Suppressor macrophage treated with lipopolysaccharide for 4 hours (primary cell): ENCODE results near the gene ZNF639.
"Not testable (repeated sequence)": the region's sequence is repeated elsewhere in the genome, so short reads cannot be mapped to it uniquely, and the experiment has no call there.

ENCODE experiments used
- DNase-seq: peaks from one replicate; pipeline ENCODE4 v3.0.0-alpha.2; 2020

The ZNF639 gene, protein sequence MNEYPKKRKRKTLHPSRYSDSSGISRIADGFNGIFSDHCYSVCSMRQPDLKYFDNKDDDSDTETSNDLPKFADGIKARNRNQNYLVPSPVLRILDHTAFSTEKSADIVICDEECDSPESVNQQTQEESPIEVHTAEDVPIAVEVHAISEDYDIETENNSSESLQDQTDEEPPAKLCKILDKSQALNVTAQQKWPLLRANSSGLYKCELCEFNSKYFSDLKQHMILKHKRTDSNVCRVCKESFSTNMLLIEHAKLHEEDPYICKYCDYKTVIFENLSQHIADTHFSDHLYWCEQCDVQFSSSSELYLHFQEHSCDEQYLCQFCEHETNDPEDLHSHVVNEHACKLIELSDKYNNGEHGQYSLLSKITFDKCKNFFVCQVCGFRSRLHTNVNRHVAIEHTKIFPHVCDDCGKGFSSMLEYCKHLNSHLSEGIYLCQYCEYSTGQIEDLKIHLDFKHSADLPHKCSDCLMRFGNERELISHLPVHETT

DNA sequence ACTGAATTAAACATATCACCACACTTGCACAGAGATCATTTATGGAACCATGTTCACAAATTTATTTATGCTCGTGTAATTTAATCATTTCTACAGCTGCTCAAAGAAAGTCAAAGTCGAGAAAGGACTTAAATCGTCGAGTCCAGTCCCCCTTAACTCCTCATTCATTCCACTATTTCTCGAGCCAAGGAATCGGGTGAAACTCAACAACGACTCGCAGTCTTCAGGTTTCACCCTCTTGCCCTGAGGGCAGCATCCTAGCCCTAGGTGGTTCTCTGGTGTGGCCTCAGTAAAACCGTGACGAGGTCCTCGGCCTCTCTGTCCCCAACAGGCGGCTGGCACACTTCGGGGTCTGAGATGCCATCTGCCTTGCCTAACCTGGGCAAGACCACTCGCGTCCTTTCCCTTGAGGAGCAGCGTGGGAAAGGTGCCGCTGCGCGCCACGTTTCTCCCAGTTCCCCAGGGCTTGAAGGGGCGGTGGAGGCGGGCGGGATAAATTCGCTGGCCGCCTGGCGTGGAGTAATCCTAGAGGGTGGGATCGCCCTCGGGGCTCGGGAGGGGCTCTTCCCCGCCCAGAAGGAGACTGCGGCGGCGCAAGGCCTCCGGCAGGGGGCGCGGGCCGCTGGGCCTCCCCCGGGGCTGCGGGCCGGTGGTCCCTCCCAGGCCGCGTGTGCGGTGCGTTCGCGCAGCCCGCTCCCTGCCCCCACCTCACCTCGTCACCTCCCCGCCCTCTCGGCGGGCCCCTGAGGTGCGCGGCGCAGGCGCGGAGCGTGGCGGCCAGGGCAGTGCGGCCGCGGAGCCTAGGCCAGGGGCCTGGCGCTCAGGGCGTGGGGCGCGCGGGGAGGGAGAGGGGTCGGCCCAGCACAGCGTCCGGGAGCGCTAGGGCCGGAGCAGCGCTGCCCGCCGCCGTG lies at the start of gene ZNF639:
ZNF639 (plus strand) TSS at position 746 of the 911 bp plus-strand sequence. CDS start 5,263 bp downstream, outside the sequence.
- peak; percentile 89 for DNase-seq

DNA sequence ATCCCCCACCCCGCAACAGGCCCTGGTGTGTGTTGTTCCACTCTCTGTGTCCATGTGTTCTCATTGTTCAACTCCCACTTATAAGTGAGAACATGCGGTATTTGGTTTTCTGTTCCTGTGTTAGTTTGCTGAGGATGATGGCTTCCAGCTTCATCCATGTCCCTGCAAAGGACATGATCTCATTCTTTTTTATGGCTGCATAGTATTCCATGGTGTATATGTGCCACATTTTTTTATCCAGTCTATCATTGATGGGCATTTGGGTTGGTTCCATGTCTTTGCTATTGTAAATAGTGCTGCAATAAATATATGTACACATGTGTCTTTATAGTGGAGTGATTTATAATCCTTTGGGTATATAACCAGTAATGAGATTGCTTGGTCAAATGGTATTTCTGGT lies 48.4 kb upstream of the ZNF639 start:
- DNase-seq: not testable (repeated sequence)

DNA sequence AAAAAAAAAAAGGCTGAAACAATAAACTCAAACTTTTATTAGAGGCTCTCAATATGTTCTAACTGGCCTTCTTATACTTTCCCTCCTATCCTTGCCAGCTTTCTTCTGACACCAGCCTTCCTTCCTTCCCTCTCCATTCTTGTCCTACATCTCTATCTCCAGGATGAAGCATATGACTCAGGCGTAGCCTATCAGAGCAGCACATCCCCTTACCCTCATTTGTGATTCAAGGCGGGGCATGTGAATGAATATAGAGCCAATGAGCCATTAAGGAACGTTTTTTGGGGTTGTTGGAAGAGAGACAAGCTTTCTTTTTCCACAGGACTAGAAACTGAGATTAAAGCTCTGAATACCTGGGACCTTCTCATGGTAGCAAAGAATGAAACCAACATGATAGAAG lies 46.8 kb upstream of the ZNF639 start:
- no peak for DNase-seq

DNA sequence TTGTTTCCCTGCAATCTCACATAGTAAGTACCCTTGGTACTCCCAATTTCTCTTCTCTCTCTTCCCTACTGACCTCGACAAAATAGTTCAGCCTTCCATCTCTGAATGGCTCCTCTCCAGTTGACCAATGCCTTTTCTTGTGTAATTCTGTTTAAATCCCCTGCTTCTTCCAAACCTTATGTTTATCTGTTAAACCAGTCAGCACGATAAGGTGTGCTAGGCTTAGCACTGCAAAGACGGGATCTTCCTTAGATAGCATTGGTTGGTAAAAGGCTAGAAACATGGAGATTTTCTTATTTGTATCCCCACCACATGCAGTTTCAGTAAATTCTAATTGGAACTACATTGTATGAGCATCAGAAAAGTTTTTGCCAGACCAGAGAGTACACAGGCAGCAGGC lies 46.1 kb upstream of the ZNF639 start:
- DNase-seq: no peak

DNA sequence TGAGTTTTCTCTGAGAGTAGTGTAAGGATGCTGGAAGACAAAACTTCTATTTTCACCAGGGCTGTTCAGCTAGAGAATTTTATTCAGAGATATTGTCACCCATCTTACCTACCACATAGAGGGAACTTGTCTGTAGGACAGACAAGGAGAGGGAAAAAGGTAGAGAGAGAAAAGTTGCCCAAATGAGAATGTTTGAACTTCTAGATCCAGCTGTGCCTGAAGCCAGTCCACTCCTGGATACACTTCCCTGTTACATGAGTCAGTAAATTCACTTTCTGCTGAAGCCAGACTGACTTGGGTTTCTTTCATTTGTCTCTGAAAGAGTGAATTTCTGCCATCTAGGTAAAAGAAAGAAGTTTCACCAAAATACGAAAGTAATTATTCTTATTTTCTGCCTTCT lies 44.7 kb upstream of the ZNF639 start:
- no peak for DNase-seq

DNA sequence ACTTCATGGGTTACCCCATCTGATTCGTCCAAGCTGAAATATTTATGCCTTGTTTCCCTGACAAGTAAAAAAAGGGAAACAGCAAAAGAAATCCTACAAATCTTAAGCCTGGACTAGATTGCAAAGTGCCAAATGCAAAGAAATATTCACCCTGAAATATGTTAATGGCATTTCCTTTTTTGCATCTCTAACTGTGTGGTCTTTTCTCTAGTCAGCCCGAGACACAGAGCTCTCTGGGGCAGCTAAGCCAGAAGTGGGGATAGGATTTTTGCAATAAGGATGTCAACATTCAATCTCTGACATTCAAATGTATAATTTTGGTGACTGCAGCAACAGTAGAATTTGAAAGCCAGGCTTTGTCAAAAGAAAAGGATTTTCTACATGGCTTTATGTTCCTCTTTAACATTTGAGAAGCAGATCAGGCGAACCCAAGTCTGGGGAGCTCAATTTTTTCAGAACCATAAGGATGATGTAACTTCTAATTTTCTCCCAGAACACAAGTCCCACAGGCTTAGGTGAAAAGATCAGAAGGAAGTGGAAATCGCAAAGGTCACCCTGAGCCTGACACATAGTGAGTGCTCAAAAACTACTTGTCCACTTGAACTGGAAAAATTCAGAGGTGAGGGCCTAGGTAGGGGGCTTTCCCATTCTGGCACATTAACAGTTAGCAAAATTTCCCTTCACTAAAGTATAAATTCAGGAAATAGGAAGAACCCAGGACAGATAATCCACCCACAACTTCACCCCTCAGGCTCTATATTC lies 43.7 kb upstream of the ZNF639 start:
- DNase-seq: no peak

DNA sequence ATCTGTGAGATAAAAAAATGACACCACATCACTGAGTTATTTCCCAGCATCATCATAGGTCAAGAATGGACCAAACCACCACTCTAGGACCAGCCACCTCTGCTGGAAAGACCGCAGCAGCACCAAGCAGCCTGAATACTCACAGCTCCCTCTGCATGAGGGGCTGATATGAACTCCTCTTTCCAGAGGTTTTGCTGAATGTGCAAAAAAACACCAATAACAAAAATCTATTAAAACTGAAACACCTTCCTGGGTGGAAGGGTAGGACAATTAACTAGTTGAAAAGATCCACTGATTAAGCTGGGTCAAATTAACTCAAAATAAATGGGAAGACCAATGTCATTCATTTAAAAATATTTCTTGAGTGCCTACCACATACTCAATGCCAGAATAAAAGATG lies 43.0 kb upstream of the ZNF639 start:
- no peak for DNase-seq

DNA sequence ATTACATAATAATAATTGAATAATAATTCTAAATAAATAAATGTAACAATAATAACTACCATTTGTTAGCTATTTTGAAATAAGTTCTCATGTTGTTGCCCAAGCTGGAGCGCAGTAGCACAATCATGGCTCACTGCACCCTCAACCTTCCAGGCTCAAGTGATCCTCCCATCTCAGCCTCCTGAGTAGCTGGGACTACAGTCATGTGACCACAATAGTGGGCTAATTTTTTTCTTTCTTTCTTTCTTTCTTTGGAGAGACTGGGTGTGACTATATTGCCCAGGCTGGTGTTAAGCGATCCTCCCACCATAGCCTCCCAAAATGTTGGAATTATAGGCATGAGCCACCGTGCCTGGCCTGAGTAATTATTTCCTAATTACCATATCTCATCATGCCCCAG lies 41.0 kb upstream of the ZNF639 start:
- DNase-seq: no peak

DNA sequence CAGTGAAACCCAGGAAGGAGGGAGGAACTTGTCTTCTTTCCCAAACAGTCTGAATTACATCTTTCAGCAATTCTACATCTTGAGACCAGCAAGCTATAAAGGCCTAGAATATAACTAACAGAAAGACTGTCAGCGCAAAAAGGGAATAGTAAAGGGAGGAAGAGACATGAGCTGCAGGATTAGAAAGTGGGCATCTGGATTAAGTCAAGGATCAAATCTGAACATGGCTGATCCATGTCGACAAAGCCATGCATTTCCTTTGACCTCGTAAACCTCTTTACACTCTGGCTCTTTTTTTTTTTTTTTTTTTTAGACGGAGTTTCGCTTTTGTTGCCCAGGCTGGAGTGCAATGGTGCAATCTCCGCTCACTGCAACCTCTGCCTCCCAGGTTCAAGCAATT lies 36.5 kb upstream of the ZNF639 start:
- no peak for DNase-seq

DNA sequence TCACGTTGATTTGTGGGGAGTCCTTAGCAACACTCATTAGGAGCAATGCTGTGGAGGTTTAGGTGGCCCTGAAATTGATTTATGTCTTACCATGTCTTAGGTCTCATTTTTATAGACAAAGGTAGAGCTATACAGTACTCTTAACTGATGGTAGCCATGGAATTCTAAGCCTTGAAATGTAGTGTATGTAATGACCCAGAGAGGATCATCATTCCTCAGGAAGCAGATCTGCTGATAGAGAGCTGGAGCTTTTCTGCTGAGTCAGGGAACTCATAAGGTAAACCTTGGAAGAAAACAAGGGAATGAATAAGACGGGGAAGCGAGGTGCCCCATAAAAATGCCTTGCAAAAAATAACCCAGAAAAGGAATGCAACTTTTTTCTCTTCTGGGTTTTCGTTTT lies 34.0 kb upstream of the ZNF639 start:
- DNase-seq: no peak

DNA sequence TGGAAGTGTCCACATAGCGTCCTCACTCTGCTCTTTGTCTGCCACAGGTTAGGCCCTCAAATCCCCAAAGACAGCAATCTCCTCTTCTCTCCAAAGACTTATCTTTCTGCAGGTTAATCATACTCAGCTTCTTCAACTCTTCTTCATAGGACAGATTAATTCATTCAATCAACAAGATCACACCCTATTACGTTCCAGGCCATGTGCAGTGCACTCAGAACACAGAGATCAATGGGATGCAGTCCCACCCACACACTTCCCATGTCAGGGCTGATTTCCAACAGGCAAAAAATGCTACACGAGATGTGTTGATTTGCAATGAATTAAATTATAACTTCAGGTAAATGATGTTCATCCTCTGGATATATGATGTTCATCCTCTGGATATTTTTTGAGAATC lies 33.5 kb upstream of the ZNF639 start:
- no peak for DNase-seq

DNA sequence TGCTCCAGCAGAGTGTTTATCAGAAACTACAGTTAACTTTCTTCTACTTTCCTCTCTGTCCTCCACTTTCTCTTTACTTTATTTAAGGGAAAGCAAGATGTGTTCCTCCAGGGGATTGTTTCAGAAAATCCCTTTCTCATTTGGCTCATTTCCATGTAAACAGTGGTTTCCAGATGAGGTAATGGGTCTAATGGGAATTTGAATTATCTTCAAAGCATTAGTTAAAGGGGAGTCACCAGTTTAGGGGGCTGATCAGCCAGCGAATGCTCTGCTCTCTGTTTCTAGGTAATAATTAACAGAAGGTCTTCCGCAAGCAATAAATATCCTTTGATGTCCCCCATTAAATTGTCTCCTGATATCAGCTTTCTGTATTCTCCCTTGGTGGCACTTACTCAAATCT lies 30.4 kb upstream of the ZNF639 start:
- DNase-seq: no peak

DNA sequence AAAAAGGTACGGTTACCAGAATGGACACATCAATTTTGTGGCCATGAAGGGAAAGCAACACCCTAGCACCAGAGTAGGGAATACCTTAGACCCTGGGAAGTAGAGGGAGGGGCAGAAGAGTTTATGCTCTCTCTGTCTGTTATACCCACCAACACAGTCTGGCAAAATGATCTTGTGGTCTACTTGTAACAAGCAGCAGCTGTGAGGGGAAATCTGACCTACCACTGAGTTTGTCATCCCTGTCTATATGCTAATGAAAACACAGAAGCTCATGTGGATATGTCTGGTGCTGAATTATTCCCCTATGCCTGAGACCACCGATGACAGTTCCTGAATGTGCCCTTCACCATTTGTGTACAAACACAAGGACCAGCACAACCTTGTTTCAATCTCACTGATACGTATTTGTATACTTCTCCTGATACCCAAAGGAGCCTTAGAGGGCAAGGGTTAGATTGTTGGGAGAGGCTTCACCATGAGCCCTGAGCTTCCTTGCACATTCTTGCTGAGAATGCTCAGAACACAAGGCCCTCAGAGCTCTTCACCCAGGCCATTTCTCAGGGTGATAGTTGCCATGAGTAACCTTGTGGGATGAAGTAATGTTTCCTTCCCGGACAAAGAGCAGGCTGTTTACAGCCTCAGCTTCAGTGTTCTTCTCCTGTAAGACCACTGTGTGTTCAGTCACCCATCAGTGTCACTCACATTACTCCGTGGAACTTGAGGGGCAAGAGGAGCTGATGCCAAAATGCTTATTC lies 24.7 kb upstream of the ZNF639 start:
- DNase-seq: no peak

DNA sequence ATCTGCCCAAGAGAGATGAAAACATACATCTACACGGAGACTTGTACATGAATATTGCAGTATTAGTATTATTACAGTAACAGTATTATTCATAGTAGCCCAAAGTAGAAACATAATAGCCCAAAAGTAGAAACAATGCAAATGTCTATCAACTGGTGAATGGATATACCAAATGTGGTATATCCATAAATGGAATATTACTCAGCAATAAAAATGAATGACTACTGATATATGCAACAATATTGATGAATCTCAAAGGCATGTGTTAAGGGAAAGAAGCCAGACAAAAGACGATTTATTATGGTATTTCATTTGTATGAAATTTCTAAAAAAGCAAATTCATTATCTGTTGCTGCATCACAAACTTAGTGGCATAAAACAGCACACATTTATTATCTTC lies 23.5 kb upstream of the ZNF639 start:
- DNase-seq: no peak

DNA sequence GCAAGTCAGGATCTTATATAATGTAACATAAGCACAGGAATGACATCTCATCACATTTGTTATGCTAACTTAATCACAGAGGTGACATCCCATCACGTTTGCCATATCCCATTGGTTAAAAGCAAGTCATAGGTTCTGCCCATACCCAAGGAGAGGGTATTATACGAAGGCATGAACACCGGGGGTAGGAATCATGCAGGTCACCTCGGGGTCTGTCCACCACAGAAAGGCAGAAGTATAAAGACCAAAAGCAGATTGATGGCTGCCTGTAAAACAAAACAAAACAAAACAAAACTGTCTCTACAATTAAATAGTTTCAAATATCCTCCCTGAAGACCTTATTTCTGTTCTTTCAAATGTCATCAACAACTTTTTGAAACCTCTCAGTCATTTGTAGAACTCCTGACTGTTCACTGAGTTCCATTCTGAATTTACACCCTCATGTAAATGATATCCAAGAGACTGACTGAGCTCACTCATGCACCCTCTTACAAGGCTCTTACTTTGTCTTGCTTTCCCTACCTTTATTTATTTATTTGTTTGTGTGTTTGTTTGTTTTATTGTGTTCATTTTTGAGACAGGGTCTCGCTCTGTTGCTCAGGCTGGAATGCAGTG lies 22.7 kb upstream of the ZNF639 start:
- DNase-seq: no peak

DNA sequence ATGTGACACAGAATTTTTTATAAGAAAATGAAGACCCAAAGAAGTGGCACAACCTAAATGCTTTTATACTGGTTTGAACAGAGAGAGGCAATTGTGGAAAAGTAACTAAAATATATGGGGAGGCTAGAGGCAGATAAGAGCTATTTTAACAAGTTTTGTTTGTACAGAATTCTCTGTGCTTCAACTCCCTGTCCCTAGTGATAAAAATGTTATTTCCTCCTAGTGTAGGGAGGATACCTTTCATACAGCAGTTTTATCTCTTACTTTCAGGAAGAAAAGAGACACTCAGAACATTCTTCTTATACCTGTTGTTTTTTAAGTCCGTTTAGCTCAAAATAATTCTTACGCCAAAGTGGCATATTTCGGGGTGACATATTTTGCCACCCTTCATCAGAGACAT lies 21.2 kb upstream of the ZNF639 start:
- no peak for DNase-seq

DNA sequence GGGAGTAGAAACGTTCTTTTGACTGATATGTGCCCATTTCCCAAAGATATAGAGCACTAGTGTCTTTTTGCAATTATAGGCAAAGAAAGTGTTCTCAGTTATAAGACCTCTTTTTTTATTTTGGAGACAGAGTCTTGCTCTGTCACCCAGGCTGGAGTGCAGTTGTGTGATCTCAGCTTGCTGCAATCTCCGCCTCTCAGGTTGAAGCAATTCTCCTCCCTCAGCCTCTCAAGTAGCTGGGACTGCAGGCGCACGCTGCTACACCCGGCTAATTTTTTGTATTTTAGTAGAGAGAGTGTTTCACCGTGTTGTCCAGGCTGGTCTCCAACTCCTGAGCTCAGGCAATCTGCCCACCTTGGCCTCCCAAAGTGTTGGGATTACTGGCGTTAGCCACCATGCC lies 20.7 kb upstream of the ZNF639 start:
- no peak for DNase-seq

DNA sequence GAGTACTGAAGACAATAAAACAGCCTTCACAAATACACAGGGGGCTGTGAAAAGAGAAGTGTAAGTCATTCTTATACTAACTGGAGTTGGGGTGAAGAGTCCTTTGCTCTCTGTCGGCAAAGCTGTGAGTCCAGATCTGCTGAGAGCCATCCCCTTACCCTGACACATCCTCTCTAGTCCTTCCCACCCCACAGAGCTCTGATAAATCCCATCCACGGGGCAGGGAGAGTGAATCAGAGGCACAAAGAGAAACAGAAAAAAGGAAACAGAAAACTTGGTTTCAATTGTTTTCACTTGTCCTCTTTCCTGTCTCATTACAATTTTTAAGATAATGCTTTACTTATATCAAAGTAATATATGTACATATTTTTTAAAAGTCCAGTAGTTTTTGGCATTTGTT lies 18.2 kb upstream of the ZNF639 start:
- DNase-seq: peak; percentile 29

DNA sequence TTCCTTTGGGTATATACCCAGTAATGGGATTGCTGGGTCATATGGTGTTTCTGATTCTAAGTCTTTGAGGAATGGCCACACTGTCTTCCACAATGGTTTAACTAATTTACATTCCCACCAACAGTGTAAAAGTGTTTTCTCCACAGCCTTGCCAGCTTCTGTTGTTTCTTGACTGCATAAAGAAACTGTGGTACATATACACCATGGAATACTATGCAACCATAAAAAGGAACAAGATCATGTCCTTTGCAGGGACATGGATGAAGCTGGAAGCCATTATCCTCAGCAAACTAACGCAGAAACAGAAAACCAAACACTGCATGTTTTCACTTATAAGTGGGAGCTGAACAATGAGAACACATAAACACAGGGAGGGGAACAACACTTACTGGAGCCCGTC lies 15.5 kb upstream of the ZNF639 start:
- not testable (repeated sequence) for DNase-seq

DNA sequence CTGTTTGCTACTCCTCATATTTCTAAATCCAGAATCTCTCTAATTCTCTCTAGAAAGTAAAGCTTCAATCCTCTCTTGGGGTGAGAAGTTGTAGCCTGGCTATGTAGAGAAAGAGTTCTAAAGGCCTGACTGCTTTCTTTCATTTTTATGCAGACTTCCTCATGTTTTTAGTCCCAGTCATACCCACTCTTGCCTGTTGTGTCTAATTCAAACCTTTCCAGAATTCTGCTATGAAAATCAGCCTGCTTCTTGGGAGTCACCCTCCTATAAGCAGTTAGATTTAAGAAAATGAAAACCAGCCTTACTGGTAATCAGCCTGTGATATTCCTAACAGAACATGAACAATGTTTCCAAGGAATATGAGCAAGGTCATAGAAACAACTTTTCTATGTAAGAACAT lies 14.8 kb upstream of the ZNF639 start:
- DNase-seq: no peak

DNA sequence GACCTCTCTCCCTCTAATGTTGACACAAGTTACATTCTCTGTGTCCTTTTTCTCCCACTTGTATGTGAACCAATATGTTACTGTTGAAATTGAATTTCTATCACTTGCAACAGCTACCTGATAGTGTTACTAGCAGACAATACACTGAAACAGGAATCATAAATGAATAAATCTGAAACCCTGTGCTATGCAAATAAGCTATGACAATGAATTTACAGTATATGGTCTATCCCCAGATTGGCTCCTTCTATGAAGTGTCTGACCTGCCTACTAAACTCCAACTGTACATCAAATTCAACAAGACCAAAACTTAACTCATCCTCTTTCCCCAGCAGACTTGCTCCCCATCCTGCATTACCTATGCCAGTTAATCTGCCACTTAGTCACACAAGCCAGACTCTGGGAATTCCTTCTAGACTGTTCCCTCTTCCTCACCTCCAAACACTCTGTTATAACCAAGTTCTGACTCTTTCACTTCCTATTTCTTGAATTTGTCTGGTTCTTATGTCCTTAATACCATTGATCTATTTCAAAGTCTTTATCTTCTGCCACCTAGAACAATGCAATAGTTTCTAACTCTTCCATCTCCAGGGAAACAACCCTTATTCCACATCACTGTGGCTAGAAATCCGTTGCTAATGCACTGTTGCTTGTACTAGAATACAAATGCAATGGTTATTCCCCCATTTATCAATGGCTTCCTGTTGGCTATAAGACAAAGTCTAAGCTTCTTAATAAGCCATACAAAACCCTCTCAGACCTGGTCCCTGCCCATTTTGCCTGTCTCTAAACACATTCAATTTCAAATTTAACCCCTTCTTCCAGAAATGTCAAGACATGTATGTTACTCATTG lies 13.4 kb upstream of the ZNF639 start:
- DNase-seq: no peak
